GM19324 (cell line): ENCODE measurements around the gene C13orf46.
"Not testable (repeated sequence)": the region's sequence is repeated elsewhere in the genome, so short reads cannot be mapped to it uniquely, and the experiment has no call there.

Experiments used
- ATAC-seq: cut with Tn5 transposase; IDR thresholded peaks from one replicate; pipeline ENCODE4 v1.9.1; 2021; ENCODE audit warnings: mild to moderate bottlenecking, moderate library complexity; ENCODE audit not compliant: unreplicated experiment, low FRiP score

The C13orf46 gene

GRCh38 chr13:113914333-113915011 lies 59.4 kb downstream of the C13orf46 start:
- ATAC-seq, result no peak

- not testable (repeated sequence) for ATAC-seq
Measured at GRCh38 chr13:113913838-113914237, 60.0 kb downstream of the C13orf46 start.

GRCh38 chr13:113913408-113913807 lies 60.5 kb downstream of the C13orf46 start:
- ATAC-seq, result not testable (repeated sequence)

GRCh38 chr13:113912596-113912995 lies 61.3 kb downstream of the C13orf46 start:
- no peak for ATAC-seq

GRCh38 chr13:113907635-113908617 lies 66.0 kb downstream of the C13orf46 start:
- no peak for ATAC-seq

GRCh38 chr13:113906571-113906970 lies 67.3 kb downstream of the C13orf46 start:
- no peak for ATAC-seq

GRCh38 chr13:113905942-113906341 lies 67.9 kb downstream of the C13orf46 start:
- no peak for ATAC-seq

- no peak for ATAC-seq
Measured at GRCh38 chr13:113905018-113905417, 68.9 kb downstream of the C13orf46 start.

- ATAC-seq, result no peak
Measured at GRCh38 chr13:113904411-113904810, 69.5 kb downstream of the C13orf46 start.

GRCh38 chr13:113903912-113904311 lies 70.0 kb downstream of the C13orf46 start:
- ATAC-seq, result no peak
